ENCODE data around the gene TTC27. TPM values are rescaled to one million over a fixed set of nuclear protein-coding genes. Genes with fewer than 3 reads are reported as not detected.
"Not testable (repeated sequence)": the region's sequence is repeated elsewhere in the genome, so short reads cannot be mapped to it uniquely, and the experiment has no call there.

Gene TTC27
- total RNA-seq, 2 experiments from 2014 or later: 25.2 to 27.5 TPM

DNA sequence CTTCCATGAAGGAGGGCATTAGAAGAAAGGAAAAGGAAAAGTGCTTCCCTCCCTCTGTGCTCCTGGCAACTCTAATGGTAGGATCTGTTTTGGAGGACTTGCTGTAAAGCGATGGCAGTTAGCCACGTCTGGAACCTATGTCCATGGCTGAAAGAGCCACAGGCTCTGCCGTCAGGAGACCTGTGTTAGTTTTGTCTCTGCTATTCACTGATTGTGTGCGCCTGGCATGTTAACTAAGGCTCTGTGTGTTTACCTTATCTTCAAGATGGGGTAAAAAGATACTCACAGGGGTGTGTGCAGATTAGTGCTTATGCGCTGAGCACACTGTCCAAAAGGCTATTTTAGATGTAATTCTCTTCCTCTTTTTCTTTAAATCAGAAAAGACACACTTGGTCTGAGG, 209.1 kb downstream of the TTC27 start:
- DNase-seq: no peak
- intact Hi-C loops (cut with micrococcal nuclease): no loop called here
- Mint-ChIP-seq H3K9me3 (peaks cover 6% of the 10 kb centered on the region), H3K27me3 (ENCODE audit: low read depth) (no peaks in the 10 kb centered on the region), H3K4me3 (no peak overlapping the region), H3K4me1 (ENCODE audit: low read depth) (no peaks in the 10 kb centered on the region), H3K27ac (no peak overlapping the region), H3K36me3 (ENCODE audit: low read depth) (no peaks in the 10 kb centered on the region)
- CTCF ChIA-PET: no interaction called here

DNA sequence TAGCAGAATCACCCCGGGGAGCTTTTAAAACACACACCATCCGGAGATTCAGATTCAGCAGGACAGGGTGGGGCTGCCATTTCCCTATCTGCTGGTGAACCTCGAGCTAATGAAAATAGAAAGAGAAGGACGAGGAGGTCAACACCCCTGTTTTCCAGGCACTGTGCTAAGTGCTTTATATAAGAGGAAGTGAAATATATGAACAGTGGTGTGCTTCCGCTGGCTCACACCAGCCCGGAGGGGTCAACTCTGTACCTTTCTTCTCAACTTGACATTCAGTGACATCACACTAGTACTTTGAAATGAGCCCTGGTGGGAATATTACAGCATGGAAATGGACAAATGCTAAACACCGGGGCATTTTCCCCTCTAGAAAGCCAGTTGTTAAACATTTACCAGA, 210.6 kb downstream of the TTC27 start:
- no peak overlapping the region for H3K27ac Mint-ChIP-seq

DNA sequence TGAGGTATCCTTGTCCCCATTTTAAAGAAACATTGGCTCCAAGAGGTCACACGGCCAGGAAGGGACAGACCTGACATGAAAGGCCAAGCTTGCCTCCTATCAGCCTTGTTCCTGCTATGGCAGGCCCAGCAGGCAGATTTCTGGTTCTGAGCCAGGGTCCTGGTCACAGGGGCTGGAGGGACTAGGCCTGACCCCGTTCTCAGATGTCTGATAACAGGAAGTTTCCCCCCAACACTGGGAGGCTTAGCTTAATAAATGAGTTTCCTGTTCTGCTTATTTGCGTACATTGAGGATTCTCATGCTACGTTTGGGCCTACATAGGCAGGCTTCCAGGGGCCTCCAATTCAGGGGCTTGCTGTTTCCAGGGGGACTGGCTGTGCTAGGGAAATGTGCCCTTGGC, 211.1 kb downstream of the TTC27 start:
- Mint-ChIP-seq H3K36me3 (ENCODE audit: low read depth) (no peaks in the 10 kb centered on the region), H3K27me3 (ENCODE audit: low read depth) (no peaks in the 10 kb centered on the region), H3K4me3 (no peak overlapping the region), H3K9me3 (no peaks in the 10 kb centered on the region), H3K4me1 (ENCODE audit: low read depth) (no peaks in the 10 kb centered on the region), H3K27ac (no peak overlapping the region)
- no peak for DNase-seq
- intact Hi-C loops (cut with micrococcal nuclease): no loop called here
- CTCF ChIA-PET: no interaction called here

More for the DNA sequence above, 210.6 kb downstream of the TTC27 start:
- CTCF ChIA-PET: no interaction called here
- Mint-ChIP-seq H3K27me3 (ENCODE audit: low read depth) (no peaks in the 10 kb centered on the region), H3K4me3 (no peak overlapping the region), H3K9me3 (peaks cover 3% of the 10 kb centered on the region), H3K4me1 (ENCODE audit: low read depth) (no peaks in the 10 kb centered on the region), H3K36me3 (ENCODE audit: low read depth) (no peaks in the 10 kb centered on the region)
- DNase-seq: no peak
- intact Hi-C loops (cut with micrococcal nuclease): no loop called here

DNA sequence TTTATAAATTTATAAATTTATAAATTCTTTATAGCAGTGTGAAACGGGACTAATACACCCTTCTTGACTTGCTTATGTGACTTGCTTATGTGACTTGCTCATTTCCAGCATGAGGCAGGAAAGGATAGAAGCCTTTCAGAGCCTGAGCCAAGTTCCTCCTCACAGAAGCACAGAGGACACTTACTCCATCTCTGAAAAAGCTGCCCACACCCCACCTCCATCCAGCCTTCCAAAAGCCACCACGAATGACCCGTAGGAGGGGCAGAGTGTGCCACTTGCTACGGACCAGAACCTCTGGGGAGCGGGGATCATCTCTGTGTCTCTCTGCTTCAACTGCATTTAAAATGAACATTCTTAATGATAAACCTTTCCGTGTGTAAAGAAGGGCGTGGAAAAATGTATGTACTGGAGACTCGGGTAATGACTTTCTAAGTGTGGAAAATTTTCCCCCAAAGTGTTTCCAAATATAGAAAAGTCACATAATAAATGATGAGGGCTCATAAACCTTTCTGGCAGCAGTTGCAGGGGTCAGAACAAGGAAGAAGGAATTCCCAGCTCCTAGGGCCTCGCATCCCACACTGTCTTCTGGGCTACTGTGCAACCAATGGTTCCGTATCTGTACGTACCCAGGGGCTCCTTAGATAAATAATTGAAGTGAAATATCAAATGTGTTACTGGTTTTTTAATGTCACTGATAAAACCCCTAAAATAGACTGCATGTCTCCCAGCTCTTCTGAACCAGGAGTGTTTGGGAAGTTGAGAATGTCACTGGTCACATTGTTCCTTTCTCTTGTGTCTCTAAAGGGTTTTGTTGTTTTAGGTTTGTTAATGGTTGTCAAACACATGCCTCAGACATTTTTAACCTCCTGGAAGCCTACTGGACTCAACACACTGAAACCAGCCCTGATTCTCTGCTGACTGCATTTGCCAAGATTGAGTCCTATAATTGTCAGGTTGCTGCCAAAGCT, 214.4 kb downstream of the TTC27 start:
- Mint-ChIP-seq H3K27ac (no peak overlapping the region), H3K4me1 (ENCODE audit: low read depth) (no peaks in the 10 kb centered on the region), H3K36me3 (ENCODE audit: low read depth) (no peaks in the 10 kb centered on the region), H3K4me3 (no peak overlapping the region), H3K9me3 (no peaks in the 10 kb centered on the region), H3K27me3 (ENCODE audit: low read depth) (peaks cover 3% of the 10 kb centered on the region)
- no peak for DNase-seq
- intact Hi-C loops (cut with micrococcal nuclease): no loop called here
- CTCF ChIA-PET: no interaction called here

DNA sequence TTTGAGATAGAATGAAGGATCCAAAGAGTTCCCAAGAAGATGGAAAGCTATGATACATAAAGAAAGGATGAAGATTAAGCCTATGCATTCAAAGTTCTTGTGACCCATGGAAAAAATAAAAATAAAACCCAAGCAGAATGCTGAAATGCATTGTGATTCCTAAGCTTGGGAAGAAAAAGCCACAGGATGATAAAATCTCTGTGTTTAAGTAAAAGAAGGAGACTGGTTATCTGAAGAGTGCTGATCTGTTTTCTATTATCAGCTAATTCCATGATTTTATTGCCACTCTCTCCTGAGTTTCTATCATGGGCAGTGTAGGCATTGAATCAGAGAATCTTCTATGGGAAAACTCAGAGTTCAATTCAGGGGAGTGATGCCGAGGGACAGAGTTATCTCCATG, 215.8 kb downstream of the TTC27 start:
- no peak for DNase-seq
- intact Hi-C loops (cut with micrococcal nuclease): no loop called here
- H3K4me3 Mint-ChIP-seq: no peak overlapping the region

DNA sequence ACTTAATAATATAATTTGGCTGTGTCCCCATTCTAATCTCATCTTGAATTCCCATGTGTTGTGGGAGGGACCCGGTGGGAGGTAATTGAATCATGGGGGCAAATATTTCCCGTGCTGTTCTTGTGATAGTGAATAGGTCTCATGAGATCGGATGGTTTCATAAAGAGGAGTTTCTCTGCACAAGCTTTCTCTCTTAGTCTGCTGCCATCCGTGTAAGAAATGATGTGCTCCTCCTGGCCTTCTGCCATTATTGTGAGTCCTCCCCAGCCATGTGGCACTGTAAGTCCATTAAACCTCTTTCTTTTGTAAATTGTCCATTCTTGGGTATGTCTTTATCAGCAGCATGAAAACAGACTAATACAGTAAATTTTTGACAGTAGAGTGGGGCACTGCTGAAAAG, 216.4 kb downstream of the TTC27 start:
- Mint-ChIP-seq H3K4me1 (ENCODE audit: low read depth) (no peaks in the 10 kb centered on the region), H3K9me3 (no peaks in the 10 kb centered on the region), H3K27me3 (ENCODE audit: low read depth) (peaks cover 3% of the 10 kb centered on the region), H3K4me3 (no peak overlapping the region), H3K36me3 (ENCODE audit: low read depth) (no peaks in the 10 kb centered on the region), H3K27ac (no peak overlapping the region)
- no peak for DNase-seq
- intact Hi-C loops (cut with micrococcal nuclease): no loop called here
- CTCF ChIA-PET: no interaction called here

More for the DNA sequence above, 215.8 kb downstream of the TTC27 start:
- H3K27me3 Mint-ChIP-seq (ENCODE audit: low read depth): peaks cover 3% of the 10 kb centered on the region
- H3K9me3 Mint-ChIP-seq: no peaks in the 10 kb centered on the region
- CTCF ChIA-PET: no interaction called here
- H3K4me1 Mint-ChIP-seq (ENCODE audit: low read depth): no peaks in the 10 kb centered on the region
- no peak overlapping the region for H3K27ac Mint-ChIP-seq
- no peaks in the 10 kb centered on the region for H3K36me3 Mint-ChIP-seq (ENCODE audit: low read depth)

DNA sequence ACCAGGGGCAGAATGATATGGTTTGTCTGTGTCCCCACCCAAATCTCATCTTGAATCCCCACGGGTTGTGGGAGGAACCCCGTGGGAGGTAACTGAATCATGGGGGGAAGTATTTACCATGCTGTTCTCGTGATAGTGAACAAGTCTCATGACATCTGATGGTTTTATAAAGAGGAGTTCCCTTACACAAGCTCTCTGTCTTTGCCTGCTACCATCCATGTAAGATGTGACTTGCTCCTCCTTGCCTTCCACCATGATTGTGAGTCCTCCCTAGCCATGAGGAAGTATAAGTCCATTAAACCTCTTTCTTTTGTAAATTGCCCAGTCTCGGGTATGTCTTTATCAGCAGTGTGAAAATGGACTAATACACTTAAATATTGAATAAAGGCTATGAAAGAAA, 218.4 kb downstream of the TTC27 start:
- H3K4me1 Mint-ChIP-seq (ENCODE audit: low read depth); H3K4me3 Mint-ChIP-seq; CTCF ChIA-PET; H3K9me3 Mint-ChIP-seq; H3K27me3 Mint-ChIP-seq (ENCODE audit: low read depth); H3K27ac Mint-ChIP-seq; H3K36me3 Mint-ChIP-seq (ENCODE audit: low read depth); DNase-seq; intact Hi-C loops (cut with micrococcal nuclease): not testable (repeated sequence)

DNA sequence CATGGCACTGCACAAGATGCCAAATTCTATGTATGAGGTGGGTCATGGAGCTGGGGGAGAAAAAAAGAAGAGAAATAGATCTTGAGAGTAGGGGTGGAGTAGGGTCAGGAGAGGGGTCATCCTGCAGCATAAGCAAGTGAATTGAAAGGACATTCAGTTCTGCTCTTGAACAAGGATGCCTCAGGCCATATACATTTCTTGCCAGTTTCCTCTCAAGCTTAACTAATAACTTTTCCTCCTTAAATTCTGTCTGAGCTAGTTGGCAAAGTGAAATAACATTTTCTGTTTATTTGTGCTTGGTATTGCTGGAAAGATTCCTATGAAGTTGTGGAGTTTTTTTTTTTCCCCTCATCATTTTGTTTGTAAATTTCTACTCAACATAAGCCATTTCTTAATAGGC, 219.9 kb downstream of the TTC27 start:
- no peak for DNase-seq
- H3K4me1 Mint-ChIP-seq (ENCODE audit: low read depth): no peaks in the 10 kb centered on the region
- peaks cover 3% of the 10 kb centered on the region for H3K27me3 Mint-ChIP-seq (ENCODE audit: low read depth)
- H3K9me3 Mint-ChIP-seq: no peaks in the 10 kb centered on the region
- CTCF ChIA-PET: interaction anchor here (0.7 to 1.5 kb wide), 2 partner anchors 16 to 269 kb away, joined by 3 read pairs; no protein-coding TSS in a partner anchor
- H3K4me3 Mint-ChIP-seq: no peak overlapping the region
- intact Hi-C loops (cut with micrococcal nuclease): no loop called here
- H3K36me3 Mint-ChIP-seq (ENCODE audit: low read depth): no peaks in the 10 kb centered on the region
- no peak overlapping the region for H3K27ac Mint-ChIP-seq

DNA sequence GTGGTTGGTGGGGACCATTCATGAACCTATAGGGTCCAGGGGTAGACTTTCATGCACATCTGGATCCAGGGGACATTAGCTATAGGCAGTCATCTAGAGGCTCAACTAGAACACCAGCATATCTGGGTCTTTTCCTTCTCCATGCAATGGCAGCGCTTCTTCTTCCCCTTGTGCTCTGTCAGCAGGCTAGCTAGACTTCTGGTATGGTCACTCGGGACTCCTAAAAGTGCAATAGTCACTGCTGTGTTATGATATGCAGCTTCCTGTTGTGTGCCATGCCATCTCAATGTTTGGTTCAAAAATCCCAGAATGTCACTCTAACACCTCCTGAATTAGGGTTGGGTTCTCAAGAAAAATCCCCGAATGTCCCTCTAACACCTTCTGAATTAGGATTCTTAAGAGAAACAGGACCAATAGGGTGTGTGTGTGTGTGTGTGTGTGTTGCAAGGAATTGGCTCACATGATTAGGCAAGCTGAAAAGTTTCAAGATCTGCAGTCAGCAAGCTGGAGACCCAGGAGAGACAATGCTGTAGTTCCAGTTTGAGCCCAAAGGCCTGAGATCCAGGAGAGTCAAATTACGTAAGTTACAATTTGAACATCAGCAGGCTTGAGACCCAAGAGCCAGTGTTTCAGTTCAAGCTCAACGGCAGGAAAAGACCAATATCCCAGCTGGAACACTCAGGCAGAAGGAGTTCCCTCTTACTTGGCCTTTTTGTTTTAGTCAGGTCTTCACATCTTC, 221.8 kb downstream of the TTC27 start:
- CTCF ChIA-PET: interaction anchor here (0.6 kb wide), 1 partner anchor 84 kb away, joined by 3 read pairs; no protein-coding TSS in a partner anchor
- Mint-ChIP-seq H3K27ac (no peak overlapping the region), H3K4me1 (ENCODE audit: low read depth) (no peaks in the 10 kb centered on the region), H3K9me3 (no peaks in the 10 kb centered on the region), H3K36me3 (ENCODE audit: low read depth) (no peaks in the 10 kb centered on the region), H3K4me3 (no peak overlapping the region), H3K27me3 (ENCODE audit: low read depth) (peaks cover 6% of the 10 kb centered on the region)
- intact Hi-C loops (cut with micrococcal nuclease): no loop called here
- no peak for DNase-seq

DNA sequence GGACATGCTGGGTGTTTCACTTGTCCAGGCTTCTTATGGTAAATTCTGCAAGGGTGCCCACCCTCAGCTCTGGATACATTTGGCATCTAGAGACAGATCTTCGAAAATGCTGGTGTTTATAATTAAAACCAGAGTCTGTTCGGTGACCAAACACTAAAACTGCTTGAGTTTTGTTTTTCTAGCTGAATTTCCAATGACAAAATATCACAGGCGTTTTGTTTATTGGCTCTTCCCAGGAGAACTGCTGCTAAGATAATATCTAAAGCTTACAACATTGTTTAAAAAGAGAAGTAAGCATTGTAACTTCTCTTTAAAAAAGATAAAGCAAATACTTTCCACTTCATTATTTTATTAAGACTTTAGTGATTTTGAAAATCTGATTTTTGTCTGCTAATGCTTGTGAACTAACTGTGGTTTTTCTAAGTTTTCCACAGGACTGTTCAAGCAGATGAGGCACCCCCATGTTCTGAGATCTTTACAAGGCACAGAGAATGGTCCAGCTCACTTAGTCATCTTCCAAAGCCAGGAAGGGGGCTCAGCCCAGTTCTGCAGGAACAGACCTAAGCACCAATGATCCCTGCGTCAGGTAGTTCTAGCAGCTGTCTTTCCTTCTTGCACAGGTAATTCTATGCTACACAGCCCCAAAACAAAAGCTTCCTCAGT, 224.1 kb downstream of the TTC27 start:
- H3K36me3 Mint-ChIP-seq (ENCODE audit: low read depth): no peaks in the 10 kb centered on the region
- no peak overlapping the region for H3K27ac Mint-ChIP-seq
- no peaks in the 10 kb centered on the region for H3K4me1 Mint-ChIP-seq (ENCODE audit: low read depth)
- H3K9me3 Mint-ChIP-seq: no peaks in the 10 kb centered on the region
- intact Hi-C loops (cut with micrococcal nuclease): no loop called here
- H3K4me3 Mint-ChIP-seq: no peak overlapping the region
- peaks cover 7% of the 10 kb centered on the region for H3K27me3 Mint-ChIP-seq (ENCODE audit: low read depth)
- CTCF ChIA-PET: interaction anchor here (0.6 kb wide), 1 partner anchor 236 kb away, joined by 4 read pairs; no protein-coding TSS in a partner anchor
- DNase-seq: no peak

DNA sequence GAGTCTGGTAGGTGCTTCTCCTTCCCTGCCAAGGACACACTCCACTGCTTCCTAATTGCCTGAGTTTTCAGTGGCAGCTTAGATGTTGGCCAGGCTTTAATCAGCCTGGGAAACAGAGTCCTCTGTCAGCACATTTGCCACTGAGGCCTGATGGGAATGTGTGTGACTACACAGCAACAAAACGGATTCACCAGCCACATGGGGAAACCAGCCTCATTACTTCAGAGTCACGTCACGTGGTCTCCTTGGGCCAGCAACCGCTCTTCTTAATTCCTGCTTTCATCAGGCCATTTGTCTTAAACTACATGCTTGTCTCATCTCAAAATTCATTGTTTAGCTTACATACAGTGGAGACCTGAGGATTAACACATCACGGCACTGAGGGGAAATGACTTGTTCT, 225.0 kb downstream of the TTC27 start:
- Mint-ChIP-seq H3K9me3 (no peaks in the 10 kb centered on the region), H3K4me3 (no peak overlapping the region), H3K36me3 (ENCODE audit: low read depth) (no peaks in the 10 kb centered on the region), H3K27ac (no peak overlapping the region), H3K4me1 (ENCODE audit: low read depth) (no peaks in the 10 kb centered on the region), H3K27me3 (ENCODE audit: low read depth) (peaks cover 11% of the 10 kb centered on the region)
- no peak for DNase-seq
- intact Hi-C loops (cut with micrococcal nuclease): no loop called here
- CTCF ChIA-PET: interaction anchor here (0.7 kb wide), 1 partner anchor 396 kb away, joined by 3 read pairs; no protein-coding TSS in a partner anchor

DNA sequence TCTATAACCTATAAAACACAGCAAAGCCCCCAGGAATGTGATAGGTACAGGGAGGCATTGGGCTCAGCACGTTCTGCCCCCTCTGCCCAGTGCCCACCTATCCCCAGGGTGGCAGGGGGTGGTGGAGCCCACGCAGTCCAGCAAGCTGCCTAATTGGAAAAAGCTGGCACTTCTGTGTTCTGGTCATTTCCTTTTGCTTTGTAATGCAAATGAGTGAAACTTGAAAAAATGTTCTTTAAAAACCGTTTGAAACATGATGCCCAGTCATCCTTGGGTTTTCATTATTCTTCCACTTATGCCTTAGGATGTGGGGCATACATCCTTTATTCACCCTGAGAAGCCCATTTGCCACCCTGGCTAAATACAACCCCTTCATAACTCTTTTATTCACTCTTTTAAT, 229.0 kb downstream of the TTC27 start:
- no peaks in the 10 kb centered on the region for H3K36me3 Mint-ChIP-seq (ENCODE audit: low read depth)
- H3K27me3 Mint-ChIP-seq (ENCODE audit: low read depth): peaks cover 22% of the 10 kb centered on the region
- H3K4me3 Mint-ChIP-seq: no peak overlapping the region
- DNase-seq: no peak
- intact Hi-C loops (cut with micrococcal nuclease): no loop called here
- no peak overlapping the region for H3K27ac Mint-ChIP-seq
- no peaks in the 10 kb centered on the region for H3K4me1 Mint-ChIP-seq (ENCODE audit: low read depth)
- CTCF ChIA-PET: no interaction called here
- no peaks in the 10 kb centered on the region for H3K9me3 Mint-ChIP-seq

Data from activated naive CD4-positive, alpha-beta T cell treated with anti-CD3 and anti-CD28 coated beads for 36 hours (primary cell).